KOPT-K1 (cell line): ENCODE measurements around the gene CA9.
A peak's percentile ranks its signal among the peaks of the same experiment; 100 is the strongest.

ENCODE experiments used
- H3K27ac ChIP-seq: fragments of 200-600 bp; sonication (generic); 2 replicates; pipeline ENCODE4 v1.5.1; 2016; ENCODE audit warnings: antibody characterized with exemption, mild to moderate bottlenecking, low read depth, low read length; ENCODE audit not compliant: poor library complexity, severe bottlenecking
- H3K36me3 ChIP-seq: fragments of 200-600 bp; sonication (generic); 2 replicates; pipeline ENCODE4 v1.5.1; 2017; ENCODE audit warnings: antibody characterized with exemption, mild to moderate bottlenecking, low read length, moderate library complexity; ENCODE audit not compliant: insufficient read depth
- H3K9me3 ChIP-seq: fragments of 200-600 bp; sonication (generic); 2 replicates; pipeline ENCODE4 v1.5.1; 2017; ENCODE audit warnings: antibody characterized with exemption, low read length, mild to moderate bottlenecking; ENCODE audit not compliant: insufficient read depth, poor library complexity, severe bottlenecking

The CA9 gene

DNA sequence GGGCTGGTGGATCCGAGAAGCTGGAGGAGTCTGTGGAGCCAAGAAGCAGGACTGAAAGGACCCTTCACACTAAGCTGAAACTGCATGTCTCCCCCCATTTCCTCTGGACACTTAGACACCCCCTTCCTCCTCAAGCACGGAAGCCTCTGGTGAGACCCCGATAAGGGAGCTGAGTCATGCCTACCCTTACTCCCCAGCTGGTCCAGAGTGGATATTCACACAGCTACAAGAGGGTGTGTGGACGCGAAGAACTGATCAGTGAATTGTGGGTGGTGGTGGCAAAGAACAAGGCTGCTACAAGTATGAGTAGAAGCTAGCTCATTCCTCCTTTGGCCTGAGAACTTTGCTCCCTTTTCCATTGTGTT, 53.9 kb downstream of the CA9 start:
- Histone ChIP-seq H3K27ac (no peak overlapping the region), H3K9me3 (no peaks in the 10 kb centered on the region), H3K36me3 (peaks cover 43% of the 10 kb centered on the region)

GRCh38 chr9:35728041-35728971, 54.6 kb downstream of the CA9 start:
- peak overlapping the region; percentile 6 for H3K27ac ChIP-seq

DNA sequence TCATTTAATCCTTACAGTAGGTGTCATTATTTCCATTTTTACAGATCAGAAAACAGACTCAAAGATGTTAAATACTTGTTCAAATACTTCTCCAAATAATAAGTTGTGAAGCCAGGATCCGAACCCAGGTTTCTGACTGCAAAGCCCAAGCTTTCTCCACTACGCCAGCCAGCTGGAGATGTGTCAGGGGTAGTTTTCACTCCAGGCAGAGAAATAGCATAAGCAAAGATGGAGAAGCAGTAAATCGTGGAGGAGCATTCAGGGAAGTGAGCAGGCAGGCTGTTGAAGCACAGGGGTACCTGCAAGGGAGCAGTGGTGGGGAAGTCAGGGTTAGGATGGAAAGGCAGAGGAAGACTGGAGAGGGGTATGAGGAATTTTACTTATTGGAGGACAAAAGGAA, 55.4 kb downstream of the CA9 start:
- Histone ChIP-seq H3K27ac (no peak overlapping the region), H3K9me3 (no peaks in the 10 kb centered on the region), H3K36me3 (peaks cover 29% of the 10 kb centered on the region)

More at GRCh38 chr9:35728041-35728971, 54.6 kb downstream of the CA9 start:
- Histone ChIP-seq H3K36me3 (peaks cover 37% of the 10 kb centered on the region), H3K9me3 (no peaks in the 10 kb centered on the region)

DNA sequence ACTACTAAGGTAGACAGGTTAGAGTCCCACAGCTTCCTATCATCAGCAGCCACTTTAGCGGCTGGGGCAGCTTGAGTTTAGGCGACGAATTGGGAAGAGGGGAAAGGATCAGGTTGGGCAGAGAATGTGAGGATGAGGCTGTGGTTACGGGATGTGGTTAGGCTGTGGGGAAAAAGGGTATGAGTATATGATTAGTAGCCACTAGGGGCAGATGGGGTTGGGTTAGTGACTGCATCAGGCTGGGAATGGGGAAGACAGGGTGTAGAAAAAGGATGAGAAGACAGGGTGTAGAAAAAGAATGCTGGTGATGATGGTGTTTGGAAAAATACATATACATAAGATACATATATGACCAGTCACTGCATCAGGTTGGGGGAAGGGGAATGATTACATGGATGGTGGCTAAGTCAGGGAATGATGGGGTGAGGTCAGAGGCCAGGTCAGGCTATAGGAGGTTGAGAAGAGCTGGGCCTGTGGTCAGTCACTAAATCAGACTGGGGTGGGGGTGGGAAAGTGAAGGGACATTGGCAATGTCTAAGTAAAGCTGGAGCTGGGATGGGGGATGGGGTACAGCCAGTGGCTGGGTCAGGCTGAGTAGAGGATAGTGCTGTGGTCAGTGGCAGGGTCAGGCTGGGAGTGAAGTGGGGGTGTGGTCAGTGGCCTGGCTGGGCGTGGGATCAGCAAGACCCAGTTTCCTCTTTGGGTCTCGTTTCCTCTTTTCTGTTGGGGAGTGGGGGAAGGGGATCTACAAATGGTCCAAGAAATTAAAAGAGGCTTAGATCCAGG, 56.2 kb downstream of the CA9 start:
- Histone ChIP-seq H3K36me3 (peaks cover 21% of the 10 kb centered on the region), H3K9me3 (no peaks in the 10 kb centered on the region), H3K27ac (no peak overlapping the region)

DNA sequence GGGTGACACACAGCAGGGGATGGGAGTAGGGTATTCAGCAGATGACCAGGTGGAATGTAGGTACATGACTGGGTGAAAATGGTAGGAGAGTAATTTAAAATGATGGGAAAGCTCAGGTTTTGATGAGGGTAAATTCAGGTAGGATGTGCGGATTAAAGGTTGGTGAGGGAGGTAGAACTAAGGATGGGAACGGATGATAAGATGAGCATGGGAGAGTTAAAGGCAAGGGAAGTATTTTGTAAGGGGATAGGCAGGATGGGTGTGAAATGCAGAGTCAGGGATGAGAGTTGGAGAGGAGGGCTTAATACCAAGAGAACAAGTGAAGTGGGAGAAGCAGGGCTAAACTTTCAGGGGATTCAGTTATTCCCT, 56.7 kb downstream of the CA9 start:
- H3K9me3 ChIP-seq = no peaks in the 10 kb centered on the region
- H3K36me3 ChIP-seq = peaks cover 19% of the 10 kb centered on the region
- peak overlapping the region; percentile 81 for H3K27ac ChIP-seq
